SK-N-MC (cell line): ENCODE measurements around the gene ATP2B2.

Experiments
- EZH2 ChIP-seq: fragments of 200-600 bp; sonication (generic); IDR thresholded peaks from one replicate; pipeline ENCODE4 v1.6.1; 2017; ENCODE audit warnings: antibody characterized with exemption
- FOXP2 ChIP-seq: optimal IDR thresholded peaks from 2 replicates; pipeline ENCODE3; 2011; ENCODE audit warnings: mild to moderate bottlenecking, moderate library complexity; ENCODE audit not compliant: insufficient read depth; ENCODE audit errors: extremely low read length, control extremely low read depth
- POLR2AphosphoS5 ChIP-seq: IDR thresholded peaks from 2 replicates; pipeline ENCODE4 v1.6.1; 2012; ENCODE audit warnings: mild to moderate bottlenecking, low read depth, low read length, borderline replicate concordance

DNA sequence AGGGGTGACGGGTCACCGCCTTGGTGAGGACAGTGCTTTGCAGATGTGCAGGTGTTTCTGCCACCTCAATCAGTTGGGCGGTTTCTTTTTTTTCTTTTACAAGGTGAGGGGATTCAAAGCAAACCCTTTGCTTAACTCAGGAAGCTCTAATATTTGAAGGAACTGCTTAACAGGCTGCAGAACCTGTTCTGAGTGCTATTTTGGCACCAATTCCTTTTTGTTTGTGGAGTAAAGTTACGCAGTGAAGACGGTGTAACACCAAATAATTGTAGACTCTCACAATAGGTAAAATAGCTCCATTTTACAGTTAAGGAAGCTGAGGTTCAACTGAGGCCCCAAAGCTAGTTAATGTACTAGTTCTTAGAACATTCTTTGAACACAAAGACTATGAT lies 219.3 kb downstream of the ATP2B2 start:
- TF ChIP-seq EZH2 (no peak), POLR2AphosphoS5 (no peak), FOXP2 (no peak)
